GM23338 (cell line): ENCODE results near the gene KCNH4. TPM values are rescaled to one million over a fixed set of nuclear protein-coding genes. Genes with fewer than 3 reads are reported as not detected.

Experiments used
- EZH2 ChIP-seq: fragments of 200-600 bp; sonication (generic); IDR thresholded peaks from one replicate; pipeline ENCODE4 v1.8.0; 2017; ENCODE audit warnings: antibody characterized with exemption, mild to moderate bottlenecking, low read depth; ENCODE audit not compliant: unreplicated experiment
- JUNB ChIP-seq: IDR thresholded peaks from one replicate; pipeline ENCODE4 v1.6.1; 2016; ENCODE audit warnings: antibody characterized with exemption; ENCODE audit not compliant: unreplicated experiment
- ZNF114 ChIP-seq: fragments of 250-450 bp; sonication (Bioruptor Pico); IDR thresholded peaks from 2 replicates; pipeline ENCODE4 v1.5.0; 2020; ENCODE audit warnings: mild to moderate bottlenecking, moderate library complexity
- ZNF331 ChIP-seq: fragments of 250-450 bp; sonication (Bioruptor Pico); IDR thresholded peaks from 2 replicates; pipeline ENCODE4 v1.5.0; 2020; ENCODE audit warnings: low read depth, mild to moderate bottlenecking, moderate library complexity
- polyA plus RNA-seq: library from polyadenylated mRNA; unstranded; fragments of >200 nt; fragmentation: Nextera tagmentation; extraction: Ambion mirVana; gene quantifications from 2 replicates; pipeline ENCODE4 v1.2.1, GENCODE V29; 2016
- total RNA-seq: library from RNA; depleted of rRNA; stranded (reverse); fragments of >200 nt; shearing (Covaris generic); gene quantifications from 2 replicates; pipeline ENCODE4 v1.2.3, GENCODE V29; 2014; rRNA removed
- TF ChIP-seq, protein P1 (sequence below): IDR thresholded peaks from one replicate; pipeline ENCODE4 v1.6.1; 2018; ENCODE audit warnings: antibody characterized with exemption; ENCODE audit not compliant: unreplicated experiment
- TF ChIP-seq, protein P2 (sequence below): IDR thresholded peaks from 2 replicates; pipeline ENCODE4 v1.6.1; 2016; ENCODE audit warnings: antibody characterized with exemption

The KCNH4 gene
- total and polyA plus RNA-seq, 2 experiments from 2014 or later: 0.08 to 0.49 TPM

GRCh38 chr17:42107124-42107523 is 73.8 kb downstream of the KCNH4 start (continued):
- TF ChIP-seq, protein P1, sequence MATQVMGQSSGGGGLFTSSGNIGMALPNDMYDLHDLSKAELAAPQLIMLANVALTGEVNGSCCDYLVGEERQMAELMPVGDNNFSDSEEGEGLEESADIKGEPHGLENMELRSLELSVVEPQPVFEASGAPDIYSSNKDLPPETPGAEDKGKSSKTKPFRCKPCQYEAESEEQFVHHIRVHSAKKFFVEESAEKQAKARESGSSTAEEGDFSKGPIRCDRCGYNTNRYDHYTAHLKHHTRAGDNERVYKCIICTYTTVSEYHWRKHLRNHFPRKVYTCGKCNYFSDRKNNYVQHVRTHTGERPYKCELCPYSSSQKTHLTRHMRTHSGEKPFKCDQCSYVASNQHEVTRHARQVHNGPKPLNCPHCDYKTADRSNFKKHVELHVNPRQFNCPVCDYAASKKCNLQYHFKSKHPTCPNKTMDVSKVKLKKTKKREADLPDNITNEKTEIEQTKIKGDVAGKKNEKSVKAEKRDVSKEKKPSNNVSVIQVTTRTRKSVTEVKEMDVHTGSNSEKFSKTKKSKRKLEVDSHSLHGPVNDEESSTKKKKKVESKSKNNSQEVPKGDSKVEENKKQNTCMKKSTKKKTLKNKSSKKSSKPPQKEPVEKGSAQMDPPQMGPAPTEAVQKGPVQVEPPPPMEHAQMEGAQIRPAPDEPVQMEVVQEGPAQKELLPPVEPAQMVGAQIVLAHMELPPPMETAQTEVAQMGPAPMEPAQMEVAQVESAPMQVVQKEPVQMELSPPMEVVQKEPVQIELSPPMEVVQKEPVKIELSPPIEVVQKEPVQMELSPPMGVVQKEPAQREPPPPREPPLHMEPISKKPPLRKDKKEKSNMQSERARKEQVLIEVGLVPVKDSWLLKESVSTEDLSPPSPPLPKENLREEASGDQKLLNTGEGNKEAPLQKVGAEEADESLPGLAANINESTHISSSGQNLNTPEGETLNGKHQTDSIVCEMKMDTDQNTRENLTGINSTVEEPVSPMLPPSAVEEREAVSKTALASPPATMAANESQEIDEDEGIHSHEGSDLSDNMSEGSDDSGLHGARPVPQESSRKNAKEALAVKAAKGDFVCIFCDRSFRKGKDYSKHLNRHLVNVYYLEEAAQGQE: no peak
- TF ChIP-seq ZNF331: no peak
- TF ChIP-seq ZNF114 (CRISPR knock-in tag): no peak
- no peak for TF ChIP-seq JUNB
- TF ChIP-seq, protein P2, sequence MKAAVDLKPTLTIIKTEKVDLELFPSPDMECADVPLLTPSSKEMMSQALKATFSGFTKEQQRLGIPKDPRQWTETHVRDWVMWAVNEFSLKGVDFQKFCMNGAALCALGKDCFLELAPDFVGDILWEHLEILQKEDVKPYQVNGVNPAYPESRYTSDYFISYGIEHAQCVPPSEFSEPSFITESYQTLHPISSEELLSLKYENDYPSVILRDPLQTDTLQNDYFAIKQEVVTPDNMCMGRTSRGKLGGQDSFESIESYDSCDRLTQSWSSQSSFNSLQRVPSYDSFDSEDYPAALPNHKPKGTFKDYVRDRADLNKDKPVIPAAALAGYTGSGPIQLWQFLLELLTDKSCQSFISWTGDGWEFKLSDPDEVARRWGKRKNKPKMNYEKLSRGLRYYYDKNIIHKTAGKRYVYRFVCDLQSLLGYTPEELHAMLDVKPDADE: no peak
- no peak for TF ChIP-seq EZH2

Other genes starting within 250 kb of the KCNH4 start
- 40.3 and 47.8 TPM in 2 replicates for gene CNP, start 214.3 kb downstream of the KCNH4 start, total RNA-seq
- 28.3 and 30.8 TPM in 2 replicates for gene CNP, start 214.3 kb downstream of the KCNH4 start, polyA plus RNA-seq
- 119 and 139 TPM in 2 replicates for gene DNAJC7, start 163.7 kb downstream of the KCNH4 start, total RNA-seq
- gene DNAJC7, start 163.7 kb downstream of the KCNH4 start, polyA plus RNA-seq: 136 and 141 TPM in 2 replicates
- 42.5 and 52.9 TPM in 2 replicates for gene NKIRAS2, start 161.1 kb downstream of the KCNH4 start, total RNA-seq
- 31.3 and 31.7 TPM in 2 replicates for gene NKIRAS2, start 161.1 kb downstream of the KCNH4 start, polyA plus RNA-seq
- gene C17orf113, start 130.5 kb downstream of the KCNH4 start, total RNA-seq: 1.8 and 2.1 TPM in 2 replicates
- gene C17orf113, start 130.5 kb downstream of the KCNH4 start, polyA plus RNA-seq: 0.29 and 0.38 TPM in 2 replicates
- gene ZNF385C, start 82.7 kb downstream of the KCNH4 start, total RNA-seq: 1.9 and 4.6 TPM in 2 replicates
- 2.5 and 3.1 TPM in 2 replicates for gene ZNF385C, start 82.7 kb downstream of the KCNH4 start, polyA plus RNA-seq
- gene DHX58, start 68.4 kb downstream of the KCNH4 start, total RNA-seq: 4.1 and 10.5 TPM in 2 replicates
- 5.4 and 6.6 TPM in 2 replicates for gene DHX58, start 68.4 kb downstream of the KCNH4 start, polyA plus RNA-seq
- 25.2 and 44.5 TPM in 2 replicates for gene KAT2A, start 59.8 kb downstream of the KCNH4 start, total RNA-seq
- 13.9 and 16.4 TPM in 2 replicates for gene KAT2A, start 59.8 kb downstream of the KCNH4 start, polyA plus RNA-seq
- gene HSPB9, start 58.3 kb downstream of the KCNH4 start, total RNA-seq: 0.52 TPM in 1 of 2 replicates, not detected in the other
- gene HSPB9, start 58.3 kb downstream of the KCNH4 start, polyA plus RNA-seq: 0.26 and 0.31 TPM in 2 replicates
- gene RAB5C, start 26.2 kb downstream of the KCNH4 start, total RNA-seq: 53.2 and 64.2 TPM in 2 replicates
- 23.9 and 28.2 TPM in 2 replicates for gene RAB5C, start 26.2 kb downstream of the KCNH4 start, polyA plus RNA-seq
- gene HCRT, start 4.3 kb upstream of the KCNH4 start, total RNA-seq: not detected in 2 replicates
- 0.70 TPM in 1 of 2 replicates, not detected in the other for gene HCRT, start 4.3 kb upstream of the KCNH4 start, polyA plus RNA-seq
- 6.4 and 13.8 TPM in 2 replicates for gene GHDC, start 13.4 kb upstream of the KCNH4 start, total RNA-seq
- gene GHDC, start 13.4 kb upstream of the KCNH4 start, polyA plus RNA-seq: 3.0 and 4.0 TPM in 2 replicates
- 47.1 and 60.5 TPM in 2 replicates for gene STAT5B, start 95.2 kb upstream of the KCNH4 start, total RNA-seq
- gene STAT5B, start 95.2 kb upstream of the KCNH4 start, polyA plus RNA-seq: 13.9 and 14.3 TPM in 2 replicates
- gene STAT5A, start 107.4 kb upstream of the KCNH4 start, total RNA-seq: 14.6 and 18.1 TPM in 2 replicates
- 2.3 and 2.4 TPM in 2 replicates for gene STAT5A, start 107.4 kb upstream of the KCNH4 start, polyA plus RNA-seq
- 78.0 and 83.2 TPM in 2 replicates for gene STAT3, start 207.3 kb upstream of the KCNH4 start, total RNA-seq
- gene STAT3, start 207.3 kb upstream of the KCNH4 start, polyA plus RNA-seq: 41.7 and 49.5 TPM in 2 replicates
- 33.3 and 35.7 TPM in 2 replicates for gene CAVIN1, start 242.1 kb upstream of the KCNH4 start, total RNA-seq
- 18.1 and 20.0 TPM in 2 replicates for gene CAVIN1, start 242.1 kb upstream of the KCNH4 start, polyA plus RNA-seq